ENCODE measurements around the gene BHLHE41. TPM values are rescaled to one million over a fixed set of nuclear protein-coding genes. Genes with fewer than 3 reads are reported as not detected.

Gene BHLHE41
- total RNA-seq, 1 experiment from 2014 or later, result 147 TPM

- ATAC-seq (no peak), DNase-seq (ENCODE audit: low read depth, low spot score) (no peak)
- H3K4me3 ChIP-seq (ENCODE audit: low read depth in 2 of 2, low read length in 2 of 2), result no peak overlapping the region
- intact Hi-C loops (cut with micrococcal nuclease; ENCODE audit: unreplicated experiment) (no loop called here), in situ Hi-C loops (cut with HindIII; ENCODE audit: low pct_unique_long_range_greater_than_20kb, low sequenced_read_pairs) (no loop called here)
- POLR2A ChIA-PET, result no interaction called here
- H3K4me1 ChIP-seq (ENCODE audit: control insufficient read depth, insufficient read depth, low read length), result peaks cover 10% of the 10 kb centered on the region
- H3K36me3 ChIP-seq (ENCODE audit: control insufficient read depth, insufficient read depth, low read length), result no peaks in the 10 kb centered on the region
- H3K27ac ChIP-seq (ENCODE audit: low read length), result no peak overlapping the region
- no TSS peak for BruUV-seq (replicated peaks)
- H3K9me3 ChIP-seq (ENCODE audit: control insufficient read depth, insufficient read depth, low read depth, low read length), result no peaks in the 10 kb centered on the region
- no peaks in the 10 kb centered on the region for H3K27me3 ChIP-seq (ENCODE audit: control insufficient read depth, insufficient read depth, low read length)
- CTCF ChIA-PET, result no interaction called here
- TF ChIP-seq TCF7L2 (IDR thresholded peaks at IDR 0.05; ENCODE audit: low read depth, low read length) (no peak), SIN3A (IDR thresholded peaks at IDR 0.05; ENCODE audit: borderline replicate concordance, insufficient read depth, low read depth, low read length) (no peak), REST (IDR thresholded peaks at IDR 0.05; ENCODE audit: insufficient read depth in 1 of 2, low read depth in 2 of 2, low read length in 1 of 2) (no peak), POLR2AphosphoS5 (IDR thresholded peaks at IDR 0.05; ENCODE audit: low read depth, low read length) (no peak), CTCF (IDR thresholded peaks at IDR 0.05) (no peak)
Observed at GRCh38 chr12:26148291-26148690, 23.5 kb upstream of the BHLHE41 start.

- Histone ChIP-seq H3K4me1 (ENCODE audit: control insufficient read depth, insufficient read depth, low read length) (no peaks in the 10 kb centered on the region), H3K27ac (ENCODE audit: low read length) (no peak overlapping the region), H3K4me3 (ENCODE audit: low read depth in 2 of 2, low read length in 2 of 2) (no peak overlapping the region), H3K27me3 (ENCODE audit: control insufficient read depth, insufficient read depth, low read length) (no peaks in the 10 kb centered on the region), H3K9me3 (ENCODE audit: control insufficient read depth, insufficient read depth, low read depth, low read length) (no peaks in the 10 kb centered on the region), H3K36me3 (ENCODE audit: control insufficient read depth, insufficient read depth, low read length) (no peaks in the 10 kb centered on the region)
- intact Hi-C loops (cut with micrococcal nuclease; ENCODE audit: unreplicated experiment), result no loop called here
- DNase-seq (ENCODE audit: low read depth, low spot score) (no peak), ATAC-seq (no peak)
- CTCF ChIA-PET, result interaction anchor here (1.4 kb wide), 1 partner anchor 10 kb away, joined by 4 read pairs; no protein-coding TSS in a partner anchor
- TF ChIP-seq REST (IDR thresholded peaks at IDR 0.05; ENCODE audit: insufficient read depth in 1 of 2, low read depth in 2 of 2, low read length in 1 of 2), result no peak
- no peak for TF ChIP-seq SIN3A (IDR thresholded peaks at IDR 0.05; ENCODE audit: borderline replicate concordance, insufficient read depth, low read depth, low read length)
- TF ChIP-seq CTCF (IDR thresholded peaks at IDR 0.05), result no peak
- TF ChIP-seq POLR2AphosphoS5 (IDR thresholded peaks at IDR 0.05; ENCODE audit: low read depth, low read length), result no peak
- no peak for TF ChIP-seq TCF7L2 (IDR thresholded peaks at IDR 0.05; ENCODE audit: low read depth, low read length)
- no TSS peak for BruUV-seq (replicated peaks)
- in situ Hi-C loops (cut with HindIII; ENCODE audit: low pct_unique_long_range_greater_than_20kb, low sequenced_read_pairs), result no loop called here
- POLR2A ChIA-PET, result interaction anchor here (0.5 kb wide), 1 partner anchor 77 kb away, joined by 5 read pairs; no protein-coding TSS in a partner anchor
Observed at GRCh38 chr12:26143291-26143690, 18.5 kb upstream of the BHLHE41 start.

Measured in Panc1 (cell line).